Hippocampal formation (tissue), 2 donors: ENCODE results near the gene GPATCH4.
"Not testable (repeated sequence)": the region's sequence is repeated elsewhere in the genome, so short reads cannot be mapped to it uniquely, and the experiment has no call there.

Experiments used
- DNase-seq, 2 donors: peaks; one replicate each; lab custom pipeline; 2025; lab: John Stamatoyannopoulos, UW

Gene GPATCH4

GRCh38 chr1:156601122-156601830 lies at the start of gene GPATCH4:
TSS of gene GPATCH4 (minus strand) at chr1:156601479.
- DNase-seq = peak; percentile 77 to 88

- DNase-seq = no peak
Observed at GRCh38 chr1:156648951-156649350, 47.7 kb upstream of the GPATCH4 start.

DNA sequence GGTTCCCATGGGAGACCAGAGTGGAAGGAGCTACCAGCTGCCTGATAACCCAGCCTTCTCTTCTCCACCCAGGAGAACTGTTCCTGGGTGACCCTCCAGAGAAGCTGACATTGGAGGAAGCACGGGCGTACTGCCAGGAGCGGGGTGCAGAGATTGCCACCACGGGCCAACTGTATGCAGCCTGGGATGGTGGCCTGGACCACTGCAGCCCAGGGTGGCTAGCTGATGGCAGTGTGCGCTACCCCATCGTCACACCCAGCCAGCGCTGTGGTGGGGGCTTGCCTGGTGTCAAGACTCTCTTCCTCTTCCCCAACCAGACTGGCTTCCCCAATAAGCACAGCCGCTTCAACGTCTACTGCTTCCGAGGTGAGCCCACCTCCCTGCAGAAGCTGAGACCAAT lies 47.2 kb upstream of the GPATCH4 start:
- DNase-seq = no peak

DNA sequence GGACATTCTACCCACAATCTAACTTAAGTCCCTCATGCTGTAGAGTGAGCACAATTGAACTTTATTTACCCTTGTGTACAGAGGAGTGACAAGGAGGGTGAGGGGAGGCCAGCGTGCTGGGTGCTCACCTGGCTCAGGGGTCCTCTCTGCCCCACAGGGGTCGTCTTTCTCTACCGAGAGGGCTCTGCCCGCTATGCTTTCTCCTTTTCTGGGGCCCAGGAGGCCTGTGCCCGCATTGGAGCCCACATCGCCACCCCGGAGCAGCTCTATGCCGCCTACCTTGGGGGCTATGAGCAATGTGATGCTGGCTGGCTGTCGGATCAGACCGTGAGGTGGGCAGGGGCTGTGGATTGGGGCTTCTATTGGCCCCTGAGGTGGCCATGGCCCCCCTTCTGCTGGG lies 46.1 kb upstream of the GPATCH4 start:
- no peak for DNase-seq

DNA sequence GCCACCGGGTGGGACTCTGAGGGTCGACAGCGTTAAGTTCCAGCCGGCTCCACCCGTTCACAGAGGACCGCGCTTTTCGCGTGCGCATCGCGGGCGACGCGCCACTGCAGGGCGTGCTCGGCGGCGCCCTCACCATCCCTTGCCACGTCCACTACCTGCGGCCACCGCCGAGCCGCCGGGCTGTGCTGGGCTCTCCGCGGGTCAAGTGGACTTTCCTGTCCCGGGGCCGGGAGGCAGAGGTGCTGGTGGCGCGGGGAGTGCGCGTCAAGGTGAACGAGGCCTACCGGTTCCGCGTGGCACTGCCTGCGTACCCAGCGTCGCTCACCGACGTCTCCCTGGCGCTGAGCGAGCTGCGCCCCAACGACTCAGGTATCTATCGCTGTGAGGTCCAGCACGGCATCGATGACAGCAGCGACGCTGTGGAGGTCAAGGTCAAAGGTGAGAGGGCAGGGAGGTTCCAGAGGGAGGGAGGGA lies 45.5 kb upstream of the GPATCH4 start:
- no peak for DNase-seq

DNA sequence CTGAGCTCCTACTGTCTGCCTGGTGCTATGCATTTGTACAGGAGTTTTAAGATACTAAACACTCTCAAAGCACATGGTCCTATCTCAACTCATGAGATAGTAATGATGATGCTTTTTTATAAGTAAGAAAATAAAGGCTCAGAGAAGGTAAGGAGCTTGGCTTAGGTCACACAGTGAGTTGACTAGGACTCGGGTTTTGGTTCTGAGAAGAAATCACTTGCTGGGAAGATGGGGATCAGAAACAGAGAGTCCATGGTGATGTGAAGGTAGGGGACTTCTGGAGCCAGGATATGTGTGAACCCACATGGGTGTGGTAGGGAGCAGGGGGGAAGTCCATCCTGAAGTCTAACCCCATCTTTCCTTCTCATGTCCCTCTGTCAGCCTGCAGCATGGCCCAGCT lies 44.4 kb upstream of the GPATCH4 start:
- no peak for DNase-seq

DNA sequence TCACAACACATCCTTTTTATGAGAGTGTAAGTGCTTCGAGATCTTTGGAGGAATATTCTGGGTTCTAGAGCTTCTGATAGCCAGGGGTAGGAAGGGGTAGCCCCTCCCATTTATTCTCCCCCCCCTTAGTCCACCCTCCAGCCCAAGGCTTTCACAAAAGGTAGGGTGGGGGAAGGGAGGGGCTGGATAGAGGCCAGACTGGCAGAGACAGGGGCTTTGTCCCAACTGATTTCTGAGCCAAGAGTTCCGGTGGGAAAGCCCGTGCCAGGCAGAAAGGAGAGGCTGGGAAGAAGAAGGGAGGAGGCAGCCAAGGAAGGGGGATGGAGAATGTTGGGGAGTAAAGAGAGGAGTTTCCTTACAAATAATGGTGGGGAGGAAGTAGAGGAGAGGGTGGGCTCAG lies 43.8 kb upstream of the GPATCH4 start:
- DNase-seq = peak in 1 of 2 donors; percentile 31

- no peak for DNase-seq
Observed at GRCh38 chr1:156644640-156645039, 43.4 kb upstream of the GPATCH4 start.

- DNase-seq = no peak
Observed at GRCh38 chr1:156644146-156644545, 42.9 kb upstream of the GPATCH4 start.

- no peak for DNase-seq
Observed at GRCh38 chr1:156643778-156644092, 42.5 kb upstream of the GPATCH4 start.

DNA sequence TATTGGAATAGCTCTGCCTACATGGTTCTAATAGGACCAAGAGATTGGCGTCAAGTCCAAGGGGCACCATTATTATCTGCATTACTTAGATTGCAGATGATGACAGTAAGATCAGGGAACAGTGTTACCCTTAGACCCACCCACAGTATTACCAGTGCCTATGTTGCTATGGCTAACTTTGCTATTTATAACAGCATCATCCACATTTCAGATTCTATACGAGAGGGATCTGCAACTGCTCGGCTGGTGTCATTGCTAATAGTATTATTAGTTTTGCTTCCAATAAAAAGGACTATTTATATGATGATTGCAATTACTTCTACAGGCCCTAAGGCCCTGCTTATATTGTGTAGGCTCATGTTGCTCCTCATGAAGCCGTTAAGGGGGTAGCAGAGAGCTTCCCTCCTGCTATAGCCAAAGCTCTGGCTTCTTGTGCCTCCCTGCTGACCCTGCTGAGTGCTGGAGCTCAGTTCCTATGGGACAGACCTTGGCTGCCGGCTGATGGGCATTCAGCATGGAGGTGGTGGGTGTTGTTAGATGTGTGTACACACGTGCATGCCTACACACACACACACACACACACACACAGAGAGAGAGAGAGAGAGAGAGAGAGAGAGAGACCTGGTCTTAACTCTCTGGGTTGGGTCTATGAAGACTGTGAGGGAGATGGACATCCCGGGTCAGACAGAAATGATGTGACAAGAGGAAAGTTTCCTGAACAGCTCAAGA lies 41.9 kb upstream of the GPATCH4 start:
- no peak for DNase-seq

DNA sequence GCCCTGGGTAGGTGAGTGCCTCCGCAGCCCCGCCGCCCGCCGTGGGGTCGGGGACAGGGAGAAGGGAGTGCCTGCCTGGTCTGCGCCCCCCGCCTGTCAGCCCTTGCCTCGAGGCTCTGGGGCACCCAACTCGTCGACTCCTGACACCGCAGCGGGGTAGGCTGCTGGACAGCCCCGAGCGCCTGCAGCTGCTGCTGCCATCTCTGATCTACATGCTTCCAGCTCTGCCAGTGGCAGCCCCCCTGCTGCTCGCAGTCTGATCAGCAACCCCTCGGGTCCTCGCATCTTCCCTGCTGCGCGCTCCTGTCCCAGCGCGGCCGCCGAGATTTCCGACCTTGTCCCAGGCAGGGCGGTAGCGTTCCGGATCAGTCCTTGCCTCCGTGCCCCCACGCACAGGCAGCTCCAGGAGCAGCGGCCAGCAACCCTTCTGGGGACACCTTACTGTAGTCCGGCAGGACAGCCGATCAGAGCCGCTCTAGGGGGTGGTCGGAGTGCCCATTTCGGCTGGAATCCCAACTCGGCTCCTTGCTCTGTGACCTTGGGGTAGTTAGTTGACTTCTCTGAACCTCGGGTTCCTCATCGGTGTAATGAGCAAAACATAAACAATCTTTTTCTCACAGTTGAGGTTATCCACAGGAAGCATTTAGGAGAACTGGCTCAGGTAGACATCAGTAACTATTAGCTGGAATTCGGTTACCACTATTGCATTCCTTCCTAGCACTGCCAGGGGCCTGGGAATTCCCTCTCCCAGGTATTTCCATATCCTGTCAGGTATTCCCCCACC lies 41.2 kb upstream of the GPATCH4 start:
- DNase-seq = no peak

DNA sequence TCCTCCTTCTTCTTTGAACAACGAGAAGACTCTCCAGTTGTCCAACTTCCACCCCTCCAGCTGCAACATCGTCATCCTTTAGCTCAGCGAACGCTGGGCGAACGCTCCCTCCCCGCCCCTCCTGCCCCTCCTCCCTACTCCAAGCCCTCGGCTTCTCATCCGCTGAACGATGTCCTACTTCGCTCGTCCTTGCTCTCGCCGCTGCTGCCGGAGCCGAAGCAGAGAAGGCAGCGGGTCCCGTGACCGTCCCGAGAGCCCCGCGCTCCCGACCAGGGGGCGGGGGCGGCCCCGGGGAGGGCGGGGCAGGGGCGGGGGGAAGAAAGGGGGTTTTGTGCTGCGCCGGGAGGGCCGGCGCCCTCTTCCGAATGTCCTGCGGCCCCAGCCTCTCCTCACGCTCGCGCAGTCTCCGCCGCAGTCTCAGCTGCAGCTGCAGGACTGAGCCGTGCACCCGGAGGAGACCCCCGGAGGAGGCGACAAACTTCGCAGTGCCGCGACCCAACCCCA lies 40.5 kb upstream of the GPATCH4 start, which contains the start of gene BCAN:
Gene BCAN, plus strand, starts transcription at position 357 of the 504 bp plus-strand sequence. CDS start 3,938 bp downstream, outside the sequence.
- peak; percentile 63 to 65 for DNase-seq

DNA sequence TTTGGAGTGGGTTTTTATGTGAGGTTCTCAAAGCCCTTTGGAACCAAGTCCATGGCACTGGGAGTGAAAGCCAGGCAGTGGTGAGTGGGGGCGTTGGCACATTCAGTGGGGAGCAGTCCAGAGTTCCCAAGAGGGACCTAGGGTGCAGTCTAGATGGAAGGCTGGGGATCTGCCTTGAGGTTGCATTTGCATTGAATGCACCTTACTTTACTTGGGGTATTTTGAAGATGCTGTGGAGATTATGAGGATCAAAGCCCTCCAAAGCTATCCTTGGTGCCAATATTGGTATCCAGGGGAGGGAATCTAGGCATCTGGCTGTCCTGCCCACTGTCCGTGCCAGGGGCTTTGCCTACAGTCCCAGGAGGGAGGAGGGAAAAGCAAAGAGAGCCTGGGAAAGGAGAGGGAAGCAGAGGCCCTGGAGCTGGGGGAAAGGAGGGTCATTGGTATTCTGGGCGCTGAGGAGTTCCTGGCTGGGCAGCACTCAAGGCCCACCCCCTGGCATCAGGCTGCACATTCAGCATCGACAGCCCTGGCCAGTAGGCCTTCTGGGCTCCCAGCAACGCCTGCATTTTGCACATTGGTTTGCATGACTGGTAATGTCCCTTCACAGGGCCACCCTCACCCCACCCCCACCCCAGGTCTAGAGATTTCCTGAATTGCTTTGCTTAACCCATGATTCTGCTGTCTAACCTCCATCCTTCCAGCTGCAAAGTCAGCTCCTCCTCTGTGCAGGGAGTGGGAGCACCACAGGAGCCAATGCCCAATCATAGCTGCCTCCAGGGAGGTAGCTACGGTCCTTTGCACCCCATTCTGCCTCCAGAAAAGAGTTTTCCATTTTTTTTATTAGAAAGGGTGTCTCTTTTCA lies 39.8 kb upstream of the GPATCH4 start:
- DNase-seq = peak; percentile 52 to 69

DNA sequence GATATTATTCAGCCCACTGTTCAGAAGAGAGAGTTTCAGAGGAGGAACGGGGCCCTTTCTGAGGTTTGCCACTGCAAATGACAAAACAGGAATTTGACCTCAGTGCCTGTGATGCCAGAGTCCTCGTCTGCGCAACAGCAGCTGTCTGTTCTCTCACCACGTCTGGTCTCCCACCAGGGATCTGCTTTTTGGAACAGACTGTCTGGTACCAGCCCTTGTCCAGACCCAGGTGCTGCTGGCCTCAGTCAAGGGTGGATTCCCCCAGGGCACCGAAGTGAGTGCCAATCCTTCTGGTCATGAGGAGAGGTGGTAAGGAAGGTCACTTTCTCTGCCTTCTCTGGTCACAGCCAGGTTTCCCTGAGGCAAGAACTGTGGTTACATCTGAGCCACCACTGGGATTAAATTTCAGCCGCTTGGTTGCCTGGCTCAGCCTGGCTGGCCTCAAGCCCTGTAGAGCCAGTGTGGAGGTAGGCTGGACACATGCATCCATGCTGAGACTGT lies 38.4 kb upstream of the GPATCH4 start:
- DNase-seq = no peak

DNA sequence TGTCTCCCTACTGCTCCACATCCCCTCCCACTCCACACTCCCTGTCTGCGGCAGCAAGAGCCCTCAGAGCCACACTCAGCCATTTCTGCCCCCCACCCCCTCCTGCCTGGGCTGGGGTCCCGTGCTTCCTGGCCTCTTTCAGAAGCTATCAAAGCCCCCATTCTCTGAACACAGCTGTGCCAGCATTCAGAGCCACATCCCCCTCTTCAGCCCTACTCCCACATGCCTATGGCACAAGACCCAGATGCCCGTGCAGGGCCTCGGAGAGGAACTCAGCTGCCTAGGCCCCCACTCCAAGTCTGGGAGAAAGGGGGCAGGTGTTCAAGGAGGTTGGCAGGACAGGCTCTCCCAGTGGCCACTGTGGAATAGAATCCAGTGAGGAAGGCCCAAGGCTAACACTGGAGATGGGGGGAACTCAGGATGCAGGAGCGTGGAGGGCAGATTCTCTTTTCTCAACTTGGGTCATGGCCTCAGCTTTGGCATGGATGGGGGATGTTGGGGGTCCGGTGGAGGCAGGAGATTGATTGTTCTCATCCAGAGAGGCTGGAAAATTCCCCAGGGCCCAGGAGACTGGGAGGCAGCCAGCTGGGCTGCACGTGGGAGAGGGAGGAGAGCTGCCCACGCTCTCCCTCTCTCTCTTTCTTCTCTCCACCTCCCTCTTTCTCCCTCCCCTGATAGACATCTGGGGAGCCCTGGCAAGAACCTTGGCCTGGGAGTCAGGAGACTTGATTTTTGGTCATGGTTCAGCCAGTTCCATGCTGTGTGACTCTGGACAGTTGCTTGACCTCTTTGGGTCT lies 37.1 kb upstream of the GPATCH4 start:
- DNase-seq = peak; percentile 19 to 26

DNA sequence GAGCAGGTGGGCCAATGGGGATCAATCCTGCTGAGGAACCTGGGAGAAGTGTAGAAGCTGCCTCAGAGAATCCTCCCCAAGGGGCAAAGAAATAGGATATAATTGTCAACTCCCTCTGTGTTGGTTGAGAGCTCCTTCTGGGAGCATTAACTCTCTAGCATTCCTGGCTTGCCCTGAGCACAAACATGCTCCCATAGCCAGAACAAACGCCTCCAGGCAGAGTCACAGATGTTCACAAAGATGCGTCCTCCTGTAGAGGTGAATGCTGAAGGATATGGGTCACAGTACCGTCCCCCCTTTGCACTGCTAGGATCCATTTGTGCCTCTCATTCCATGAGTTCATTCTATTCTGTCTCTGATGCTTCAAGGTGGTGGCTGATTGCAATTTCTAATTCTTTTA lies 31.1 kb upstream of the GPATCH4 start:
- DNase-seq = no peak

DNA sequence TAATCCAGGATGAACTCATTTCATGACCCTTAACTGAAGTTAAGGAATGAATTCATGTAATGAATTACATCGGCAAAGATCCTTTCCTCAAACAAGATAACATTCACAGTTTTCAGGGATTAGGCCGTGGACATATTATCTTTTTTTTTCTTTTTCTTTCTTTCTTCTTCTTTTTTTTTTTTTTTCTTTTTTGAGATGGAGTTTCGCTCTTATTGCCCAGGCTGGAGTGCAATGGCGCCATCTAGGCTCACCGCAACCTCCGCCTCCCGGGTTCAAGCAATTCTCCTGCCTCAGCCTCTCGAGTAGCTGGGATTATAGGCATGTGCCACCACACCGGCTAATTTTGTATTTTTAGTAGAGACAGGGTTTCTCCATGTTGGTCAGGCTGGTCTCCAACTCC lies 29.9 kb upstream of the GPATCH4 start:
- DNase-seq = not testable (repeated sequence)

- DNase-seq = no peak
Observed at GRCh38 chr1:156629823-156630449, 28.7 kb upstream of the GPATCH4 start.
